Measurements from ENCODE around the gene C12orf56.

GRCh38 chr12:64256166-64256800, 134.3 kb downstream of the C12orf56 start:
- no peak for TF ChIP-seq ZFX (CRISPR knock-in tag; IDR thresholded peaks at IDR 0.05)
- no peak for TF ChIP-seq TAF9B (IDR thresholded peaks at IDR 0.05; ENCODE audit: partially characterized antibody)
- no peak for TF ChIP-seq ZNF239 (CRISPR knock-in tag; IDR thresholded peaks at IDR 0.05)
- TF ChIP-seq, protein P1, sequence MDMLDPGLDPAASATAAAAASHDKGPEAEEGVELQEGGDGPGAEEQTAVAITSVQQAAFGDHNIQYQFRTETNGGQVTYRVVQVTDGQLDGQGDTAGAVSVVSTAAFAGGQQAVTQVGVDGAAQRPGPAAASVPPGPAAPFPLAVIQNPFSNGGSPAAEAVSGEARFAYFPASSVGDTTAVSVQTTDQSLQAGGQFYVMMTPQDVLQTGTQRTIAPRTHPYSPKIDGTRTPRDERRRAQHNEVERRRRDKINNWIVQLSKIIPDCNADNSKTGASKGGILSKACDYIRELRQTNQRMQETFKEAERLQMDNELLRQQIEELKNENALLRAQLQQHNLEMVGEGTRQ (CRISPR knock-in tag; IDR thresholded peaks at IDR 0.05) = no peak
- TF ChIP-seq, protein P2, sequence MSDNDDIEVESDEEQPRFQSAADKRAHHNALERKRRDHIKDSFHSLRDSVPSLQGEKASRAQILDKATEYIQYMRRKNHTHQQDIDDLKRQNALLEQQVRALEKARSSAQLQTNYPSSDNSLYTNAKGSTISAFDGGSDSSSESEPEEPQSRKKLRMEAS (CRISPR knock-in tag; IDR thresholded peaks at IDR 0.05) = no peak
- no peak for TF ChIP-seq GATAD2B (IDR thresholded peaks at IDR 0.05; ENCODE audit: borderline replicate concordance)
- no peak for TF ChIP-seq HOXB6 (CRISPR knock-in tag; IDR thresholded peaks at IDR 0.05; ENCODE audit: borderline replicate concordance)
- no peak for TF ChIP-seq NFE2 (IDR thresholded peaks at IDR 0.05; ENCODE audit: low read depth)
- TF ChIP-seq ZNF146 (CRISPR knock-in tag; IDR thresholded peaks at IDR 0.05; ENCODE audit: unreplicated experiment) = no peak
- TF ChIP-seq, protein P3, sequence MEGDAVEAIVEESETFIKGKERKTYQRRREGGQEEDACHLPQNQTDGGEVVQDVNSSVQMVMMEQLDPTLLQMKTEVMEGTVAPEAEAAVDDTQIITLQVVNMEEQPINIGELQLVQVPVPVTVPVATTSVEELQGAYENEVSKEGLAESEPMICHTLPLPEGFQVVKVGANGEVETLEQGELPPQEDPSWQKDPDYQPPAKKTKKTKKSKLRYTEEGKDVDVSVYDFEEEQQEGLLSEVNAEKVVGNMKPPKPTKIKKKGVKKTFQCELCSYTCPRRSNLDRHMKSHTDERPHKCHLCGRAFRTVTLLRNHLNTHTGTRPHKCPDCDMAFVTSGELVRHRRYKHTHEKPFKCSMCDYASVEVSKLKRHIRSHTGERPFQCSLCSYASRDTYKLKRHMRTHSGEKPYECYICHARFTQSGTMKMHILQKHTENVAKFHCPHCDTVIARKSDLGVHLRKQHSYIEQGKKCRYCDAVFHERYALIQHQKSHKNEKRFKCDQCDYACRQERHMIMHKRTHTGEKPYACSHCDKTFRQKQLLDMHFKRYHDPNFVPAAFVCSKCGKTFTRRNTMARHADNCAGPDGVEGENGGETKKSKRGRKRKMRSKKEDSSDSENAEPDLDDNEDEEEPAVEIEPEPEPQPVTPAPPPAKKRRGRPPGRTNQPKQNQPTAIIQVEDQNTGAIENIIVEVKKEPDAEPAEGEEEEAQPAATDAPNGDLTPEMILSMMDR (IDR thresholded peaks at IDR 0.05 in 2 of 3, conservative IDR thresholded peaks at IDR 0.05 in 1 of 3; ENCODE audit: insufficient read depth in 2 of 3, low read depth in 1 of 3, low read length in 3 of 3) = peak; percentile 37 to 87 (median 51); a peak in 3 of 6 replicates

Data from K562 (cell line).